ENCODE results near the gene HNRNPU. TPM values are rescaled to one million over a fixed set of nuclear protein-coding genes. Genes with fewer than 3 reads are reported as not detected.
A peak's percentile ranks its signal among the peaks of the same experiment; 100 is the strongest.

HNRNPU gene
- total and polyA plus RNA-seq, 2 of the 13 experiments (the other 11 are each of a cell fraction or from before 2014, with no cell fraction given): 101 to 508 TPM

DNA sequence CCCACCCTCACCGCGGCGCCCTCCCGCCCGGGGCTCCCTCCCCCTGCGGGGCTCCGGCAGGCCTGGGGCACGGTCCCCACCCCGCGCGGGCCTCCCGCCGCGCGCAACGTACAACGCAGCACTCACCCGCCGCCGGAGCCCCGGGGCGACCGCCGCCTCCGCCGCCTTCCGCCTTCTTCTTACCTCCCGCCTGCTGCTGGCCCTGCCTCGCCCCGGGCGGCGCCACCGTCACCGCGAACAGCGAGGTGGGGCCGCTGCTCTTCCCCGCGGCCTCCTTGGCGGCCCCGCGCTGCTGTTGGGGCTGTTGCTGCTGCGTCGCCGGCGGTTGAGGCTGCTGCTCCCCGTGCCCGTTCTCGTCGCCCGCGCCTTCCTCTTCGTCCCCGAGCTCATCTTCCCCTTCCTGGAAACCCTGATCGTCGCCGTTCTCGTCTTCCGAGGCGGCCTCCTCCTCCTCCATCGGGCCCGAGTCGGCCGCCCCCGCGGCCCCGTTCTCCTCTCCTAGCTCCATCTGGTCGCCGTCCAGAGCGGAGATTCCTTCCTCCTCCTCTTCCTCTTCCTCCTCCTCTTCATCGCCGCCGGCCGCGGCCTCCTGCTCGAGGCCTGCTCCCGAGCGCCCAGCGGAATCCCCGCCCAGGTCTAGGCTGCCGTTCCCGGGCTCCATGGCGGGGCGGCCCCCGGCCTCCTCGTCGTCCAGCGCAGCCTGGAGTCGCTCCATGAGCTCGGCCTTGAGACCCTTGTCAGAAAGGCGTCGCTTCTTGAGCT, 671 bp downstream of the HNRNPU start (continued):
- TF ChIP-seq GLI4 (CRISPR knock-in tag; IDR thresholded peaks at IDR 0.05; ENCODE audit: borderline replicate concordance): peak; percentile 92; the same call in 1 of the 2 replicates
- TF ChIP-seq, protein P1, sequence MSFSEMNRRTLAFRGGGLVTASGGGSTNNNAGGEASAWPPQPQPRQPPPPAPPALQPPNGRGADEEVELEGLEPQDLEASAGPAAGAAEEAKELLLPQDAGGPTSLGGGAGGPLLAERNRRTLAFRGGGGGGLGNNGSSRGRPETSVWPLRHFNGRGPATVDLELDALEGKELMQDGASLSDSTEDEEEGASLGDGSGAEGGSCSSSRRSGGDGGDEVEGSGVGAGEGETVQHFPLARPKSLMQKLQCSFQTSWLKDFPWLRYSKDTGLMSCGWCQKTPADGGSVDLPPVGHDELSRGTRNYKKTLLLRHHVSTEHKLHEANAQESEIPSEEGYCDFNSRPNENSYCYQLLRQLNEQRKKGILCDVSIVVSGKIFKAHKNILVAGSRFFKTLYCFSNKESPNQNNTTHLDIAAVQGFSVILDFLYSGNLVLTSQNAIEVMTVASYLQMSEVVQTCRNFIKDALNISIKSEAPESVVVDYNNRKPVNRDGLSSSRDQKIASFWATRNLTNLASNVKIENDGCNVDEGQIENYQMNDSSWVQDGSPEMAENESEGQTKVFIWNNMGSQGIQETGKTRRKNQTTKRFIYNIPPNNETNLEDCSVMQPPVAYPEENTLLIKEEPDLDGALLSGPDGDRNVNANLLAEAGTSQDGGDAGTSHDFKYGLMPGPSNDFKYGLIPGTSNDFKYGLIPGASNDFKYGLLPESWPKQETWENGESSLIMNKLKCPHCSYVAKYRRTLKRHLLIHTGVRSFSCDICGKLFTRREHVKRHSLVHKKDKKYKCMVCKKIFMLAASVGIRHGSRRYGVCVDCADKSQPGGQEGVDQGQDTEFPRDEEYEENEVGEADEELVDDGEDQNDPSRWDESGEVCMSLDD (CRISPR knock-in tag; IDR thresholded peaks at IDR 0.05; ENCODE audit: borderline replicate concordance): peak; percentile 39; the same call in 1 of the 2 replicates
- TF ChIP-seq SOX13 (IDR thresholded peaks at IDR 0.05): no peak
- no peak for TF ChIP-seq SOX13 (CRISPR knock-in tag; conservative IDR thresholded peaks at IDR 0.05 in 1 of 2, IDR thresholded peaks at IDR 0.05 in 1 of 2)
- TF ChIP-seq CCDC6 (CRISPR knock-in tag; IDR thresholded peaks at IDR 0.05): peak; percentile 48; the same call in 1 of the 2 replicates
- TF ChIP-seq, protein P2, sequence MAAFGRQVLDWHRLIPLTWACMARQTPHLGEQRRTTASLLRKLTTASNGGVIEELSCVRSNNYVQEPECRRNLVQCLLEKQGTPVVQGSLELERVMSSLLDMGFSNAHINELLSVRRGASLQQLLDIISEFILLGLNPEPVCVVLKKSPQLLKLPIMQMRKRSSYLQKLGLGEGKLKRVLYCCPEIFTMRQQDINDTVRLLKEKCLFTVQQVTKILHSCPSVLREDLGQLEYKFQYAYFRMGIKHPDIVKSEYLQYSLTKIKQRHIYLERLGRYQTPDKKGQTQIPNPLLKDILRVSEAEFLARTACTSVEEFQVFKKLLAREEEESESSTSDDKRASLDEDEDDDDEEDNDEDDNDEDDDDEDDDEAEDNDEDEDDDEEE (CRISPR knock-in tag; IDR thresholded peaks at IDR 0.05): peak; percentile 60; the same call in 1 of the 2 replicates
- TF ChIP-seq, protein P3, sequence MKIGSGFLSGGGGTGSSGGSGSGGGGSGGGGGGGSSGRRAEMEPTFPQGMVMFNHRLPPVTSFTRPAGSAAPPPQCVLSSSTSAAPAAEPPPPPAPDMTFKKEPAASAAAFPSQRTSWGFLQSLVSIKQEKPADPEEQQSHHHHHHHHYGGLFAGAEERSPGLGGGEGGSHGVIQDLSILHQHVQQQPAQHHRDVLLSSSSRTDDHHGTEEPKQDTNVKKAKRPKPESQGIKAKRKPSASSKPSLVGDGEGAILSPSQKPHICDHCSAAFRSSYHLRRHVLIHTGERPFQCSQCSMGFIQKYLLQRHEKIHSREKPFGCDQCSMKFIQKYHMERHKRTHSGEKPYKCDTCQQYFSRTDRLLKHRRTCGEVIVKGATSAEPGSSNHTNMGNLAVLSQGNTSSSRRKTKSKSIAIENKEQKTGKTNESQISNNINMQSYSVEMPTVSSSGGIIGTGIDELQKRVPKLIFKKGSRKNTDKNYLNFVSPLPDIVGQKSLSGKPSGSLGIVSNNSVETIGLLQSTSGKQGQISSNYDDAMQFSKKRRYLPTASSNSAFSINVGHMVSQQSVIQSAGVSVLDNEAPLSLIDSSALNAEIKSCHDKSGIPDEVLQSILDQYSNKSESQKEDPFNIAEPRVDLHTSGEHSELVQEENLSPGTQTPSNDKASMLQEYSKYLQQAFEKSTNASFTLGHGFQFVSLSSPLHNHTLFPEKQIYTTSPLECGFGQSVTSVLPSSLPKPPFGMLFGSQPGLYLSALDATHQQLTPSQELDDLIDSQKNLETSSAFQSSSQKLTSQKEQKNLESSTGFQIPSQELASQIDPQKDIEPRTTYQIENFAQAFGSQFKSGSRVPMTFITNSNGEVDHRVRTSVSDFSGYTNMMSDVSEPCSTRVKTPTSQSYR (CRISPR knock-in tag; IDR thresholded peaks at IDR 0.05; ENCODE audit: borderline replicate concordance): no peak
- peak; percentile 55; the same call in 1 of the 2 replicates for TF ChIP-seq ZNF558 (CRISPR knock-in tag; IDR thresholded peaks at IDR 0.05; ENCODE audit: borderline replicate concordance)
- no peak for TF ChIP-seq ZNF570 (CRISPR knock-in tag; IDR thresholded peaks at IDR 0.05; ENCODE audit: borderline replicate concordance)
- TF ChIP-seq SUZ12 (IDR thresholded peaks at IDR 0.05; ENCODE audit: low read depth, low read length): no peak
- no peak for TF ChIP-seq NR3C1 (CRISPR knock-in tag; IDR thresholded peaks at IDR 0.05)
- 0 out of 2 replicates have a peak, but pooled peaks have one; percentile 18 for TF ChIP-seq NFE2L1 (CRISPR knock-in tag; IDR thresholded peaks at IDR 0.05; ENCODE audit: borderline replicate concordance)
- TF ChIP-seq ZNF235 (CRISPR knock-in tag; IDR thresholded peaks at IDR 0.05; ENCODE audit: borderline replicate concordance): peak; percentile 73; the same call in 1 of the 2 replicates
- TF ChIP-seq ZNF772 (CRISPR knock-in tag; IDR thresholded peaks at IDR 0.05): peak; percentile 39; the same call in 1 of the 2 replicates
- no peak for TF ChIP-seq PITX1 (CRISPR knock-in tag; IDR thresholded peaks at IDR 0.05)
- TF ChIP-seq, protein P4, sequence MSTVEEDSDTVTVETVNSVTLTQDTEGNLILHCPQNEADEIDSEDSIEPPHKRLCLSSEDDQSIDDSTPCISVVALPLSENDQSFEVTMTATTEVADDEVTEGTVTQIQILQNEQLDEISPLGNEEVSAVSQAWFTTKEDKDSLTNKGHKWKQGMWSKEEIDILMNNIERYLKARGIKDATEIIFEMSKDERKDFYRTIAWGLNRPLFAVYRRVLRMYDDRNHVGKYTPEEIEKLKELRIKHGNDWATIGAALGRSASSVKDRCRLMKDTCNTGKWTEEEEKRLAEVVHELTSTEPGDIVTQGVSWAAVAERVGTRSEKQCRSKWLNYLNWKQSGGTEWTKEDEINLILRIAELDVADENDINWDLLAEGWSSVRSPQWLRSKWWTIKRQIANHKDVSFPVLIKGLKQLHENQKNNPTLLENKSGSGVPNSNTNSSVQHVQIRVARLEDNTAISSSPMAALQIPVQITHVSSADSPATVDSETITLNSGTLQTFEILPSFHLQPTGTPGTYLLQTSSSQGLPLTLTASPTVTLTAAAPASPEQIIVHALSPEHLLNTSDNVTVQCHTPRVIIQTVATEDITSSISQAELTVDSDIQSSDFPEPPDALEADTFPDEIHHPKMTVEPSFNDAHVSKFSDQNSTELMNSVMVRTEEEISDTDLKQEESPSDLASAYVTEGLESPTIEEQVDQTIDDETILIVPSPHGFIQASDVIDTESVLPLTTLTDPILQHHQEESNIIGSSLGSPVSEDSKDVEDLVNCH (CRISPR knock-in tag; IDR thresholded peaks at IDR 0.05): no peak
- TF ChIP-seq MTF1 (CRISPR knock-in tag; IDR thresholded peaks at IDR 0.05): 0 out of 2 replicates have a peak, but pooled peaks have one; percentile 69
- no peak for TF ChIP-seq AGO1 (IDR thresholded peaks at IDR 0.05; ENCODE audit: low read depth, low read length, poor library complexity, severe bottlenecking)

Measured in HepG2 (cell line).